ENCODE data around the gene TC2N.

Gene TC2N

DNA sequence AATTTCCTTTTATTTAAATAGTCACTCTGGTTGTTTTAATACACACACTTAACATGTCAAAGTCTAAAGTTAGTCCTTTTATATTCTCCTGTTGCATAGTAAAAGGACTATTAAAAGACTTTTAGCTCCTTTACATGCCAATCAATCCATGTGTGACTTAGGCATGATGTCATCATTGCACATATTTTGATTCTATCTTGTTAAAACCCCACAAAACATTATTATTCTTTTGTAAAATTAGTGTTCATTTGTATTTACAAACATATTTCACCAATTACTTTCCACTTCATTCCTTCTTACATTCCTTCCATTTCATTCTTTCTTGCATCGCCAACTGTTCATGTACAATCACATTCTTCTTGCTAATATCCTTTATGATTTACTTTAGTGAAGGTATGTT lies 39.6 kb downstream of the TC2N start:
- Histone ChIP-seq H3K4me1 (ENCODE audit: insufficient read depth, low read length) (peaks cover 11% of the 10 kb centered on the region), H3K4me2 (ENCODE audit: insufficient read depth, low read length) (no peak overlapping the region), H2AFZ (ENCODE audit: low read depth, low read length) (no peak overlapping the region), H3K79me2 (ENCODE audit: insufficient read depth, low read length) (no peaks in the 10 kb centered on the region), H3K27me3 (ENCODE audit: insufficient read depth, low read length, poor library complexity) (no peaks in the 10 kb centered on the region), H4K20me1 (ENCODE audit: insufficient read depth, low read length) (no peaks in the 10 kb centered on the region), H3K36me3 (ENCODE audit: insufficient read depth, low read length) (no peaks in the 10 kb centered on the region), H3K9me3 (ENCODE audit: insufficient read depth, low read length, severe bottlenecking) (peaks cover 5% of the 10 kb centered on the region), H3K4me3 (ENCODE audit: low read depth in 1 of 2, low read length in 2 of 2) (no peak overlapping the region), H3K9ac (ENCODE audit: low read depth, low read length) (no peak overlapping the region), H3K27ac (ENCODE audit: low read length) (no peak overlapping the region)
- DNase-seq, result no peak
- no peak for ATAC-seq (ENCODE audit: insufficient read depth, low read depth)
- TF ChIP-seq CTCF (IDR thresholded peaks at IDR 0.05; ENCODE audit: borderline replicate concordance, extremely low read depth, low read length, poor library complexity, severe bottlenecking) (no peak), EZH2 (IDR thresholded peaks at IDR 0.05; ENCODE audit: borderline replicate concordance, low read depth, low read length, severe bottlenecking) (no peak)

GRCh38 chr14:91817566-91818325 lies 49.6 kb downstream of the TC2N start:
- Histone ChIP-seq H3K36me3 (ENCODE audit: insufficient read depth, low read length) (no peaks in the 10 kb centered on the region), H2AFZ (ENCODE audit: low read depth, low read length) (no peak overlapping the region), H3K27me3 (ENCODE audit: insufficient read depth, low read length, poor library complexity) (no peaks in the 10 kb centered on the region), H3K79me2 (ENCODE audit: insufficient read depth, low read length) (no peaks in the 10 kb centered on the region), H3K4me2 (ENCODE audit: insufficient read depth, low read length) (no peak overlapping the region), H3K9ac (ENCODE audit: low read depth, low read length) (no peak overlapping the region), H4K20me1 (ENCODE audit: insufficient read depth, low read length) (no peaks in the 10 kb centered on the region), H3K27ac (ENCODE audit: low read length) (no peak overlapping the region), H3K4me1 (ENCODE audit: insufficient read depth, low read length) (no peaks in the 10 kb centered on the region), H3K4me3 (ENCODE audit: low read depth in 1 of 2, low read length in 2 of 2) (no peak overlapping the region), H3K9me3 (ENCODE audit: insufficient read depth, low read length, severe bottlenecking) (peaks cover 18% of the 10 kb centered on the region)
- TF ChIP-seq EZH2 (IDR thresholded peaks at IDR 0.05; ENCODE audit: borderline replicate concordance, low read depth, low read length, severe bottlenecking), result no peak
- no peak for TF ChIP-seq CTCF (IDR thresholded peaks at IDR 0.05; ENCODE audit: borderline replicate concordance, extremely low read depth, low read length, poor library complexity, severe bottlenecking)
- DNase-seq, result no peak
- no peak for ATAC-seq (ENCODE audit: insufficient read depth, low read depth)

DNA sequence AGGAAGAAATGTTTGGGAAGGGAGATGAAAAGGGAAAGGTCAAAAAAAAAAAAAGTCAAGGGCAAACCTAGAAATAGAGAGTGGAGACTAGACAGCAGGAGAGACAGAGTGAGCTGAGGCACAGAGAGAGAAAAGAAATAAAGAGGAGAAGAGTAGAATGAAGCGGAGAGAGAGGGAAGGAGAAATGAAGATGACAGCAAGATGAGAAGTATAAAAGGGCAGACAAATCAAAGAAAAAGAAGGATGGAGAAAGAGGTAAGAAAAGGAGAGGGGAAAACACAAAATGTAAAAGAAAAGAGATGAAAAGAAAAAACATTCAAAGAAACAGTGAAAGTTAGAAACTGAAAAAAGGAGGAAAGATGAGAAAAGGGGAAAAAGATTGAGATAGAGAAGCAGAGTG lies 53.0 kb downstream of the TC2N start:
- Histone ChIP-seq H3K27me3 (ENCODE audit: insufficient read depth, low read length, poor library complexity) (no peaks in the 10 kb centered on the region), H4K20me1 (ENCODE audit: insufficient read depth, low read length) (no peaks in the 10 kb centered on the region), H3K79me2 (ENCODE audit: insufficient read depth, low read length) (no peaks in the 10 kb centered on the region), H3K4me2 (ENCODE audit: insufficient read depth, low read length) (no peak overlapping the region), H3K36me3 (ENCODE audit: insufficient read depth, low read length) (no peaks in the 10 kb centered on the region), H3K9me3 (ENCODE audit: insufficient read depth, low read length, severe bottlenecking) (peaks cover 14% of the 10 kb centered on the region), H3K4me3 (ENCODE audit: low read depth in 1 of 2, low read length in 2 of 2) (no peak overlapping the region), H3K9ac (ENCODE audit: low read depth, low read length) (no peak overlapping the region), H3K27ac (ENCODE audit: low read length) (no peak overlapping the region), H3K4me1 (ENCODE audit: insufficient read depth, low read length) (no peaks in the 10 kb centered on the region), H2AFZ (ENCODE audit: low read depth, low read length) (0 out of 2 replicates have a peak overlapping the region, but pooled peaks have one; percentile 7)
- TF ChIP-seq CTCF (IDR thresholded peaks at IDR 0.05; ENCODE audit: borderline replicate concordance, extremely low read depth, low read length, poor library complexity, severe bottlenecking) (no peak), EZH2 (IDR thresholded peaks at IDR 0.05; ENCODE audit: borderline replicate concordance, low read depth, low read length, severe bottlenecking) (no peak)
- DNase-seq (no peak), ATAC-seq (ENCODE audit: insufficient read depth, low read depth) (no peak)

All from DND-41 (cell line).